HG02623 (cell line): ENCODE results near the gene DCXR.

Experiments
- ATAC-seq: cut with Tn5 transposase; IDR thresholded peaks from one replicate; pipeline ENCODE4 v1.9.1; 2021; ENCODE audit warnings: moderate library complexity; ENCODE audit not compliant: unreplicated experiment

DCXR gene

GRCh38 chr17:82073446-82073845, 35.9 kb upstream of the DCXR start:
- no peak for ATAC-seq

- no peak for ATAC-seq
Observed at GRCh38 chr17:82072827-82073226, 35.3 kb upstream of the DCXR start.

GRCh38 chr17:82070611-82071010, 33.1 kb upstream of the DCXR start:
- ATAC-seq, result no peak

DNA sequence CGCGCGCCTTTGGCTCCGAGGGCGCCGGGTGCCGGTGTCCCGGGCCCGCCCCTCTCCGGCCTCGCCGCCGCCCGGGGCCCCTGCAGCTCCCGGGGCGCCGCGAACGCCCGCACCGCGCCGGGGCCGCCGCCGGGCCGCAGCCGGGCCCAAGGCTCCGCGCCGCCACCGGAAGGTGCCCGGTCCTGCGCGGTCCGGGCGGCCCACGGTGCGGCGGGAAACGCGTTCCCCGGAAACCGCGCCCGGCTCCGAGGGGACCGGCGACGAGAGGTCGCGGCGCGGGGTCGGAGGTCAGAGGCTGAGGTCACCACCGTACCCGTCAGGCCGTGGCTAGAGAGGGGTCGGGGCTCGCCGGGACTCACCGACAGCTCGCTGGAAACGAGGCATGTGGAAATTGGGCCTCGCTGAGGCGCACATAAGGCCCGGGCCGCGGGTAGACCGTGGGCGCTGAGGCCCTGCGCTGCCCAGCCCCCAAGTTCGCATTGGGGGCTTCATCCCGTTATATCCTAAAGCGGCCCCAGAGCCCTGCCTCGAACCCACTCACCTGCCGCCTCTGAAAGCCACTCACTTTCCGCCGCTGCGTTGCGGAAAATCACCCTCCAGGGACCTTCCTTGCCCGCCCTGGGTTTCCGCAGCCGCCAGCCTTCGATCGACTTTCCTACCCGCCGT, 28.3 kb upstream of the DCXR start, which contains the start of gene DUS1L:
Gene DUS1L, minus strand, starts transcription at position 167 of the 666 bp plus-strand sequence. CDS start 745 bp downstream, outside the sequence.
- ATAC-seq, result peak; percentile 59

- peak; percentile 24 for ATAC-seq
Observed at GRCh38 chr17:82065193-82065637, 27.7 kb upstream of the DCXR start.

DNA sequence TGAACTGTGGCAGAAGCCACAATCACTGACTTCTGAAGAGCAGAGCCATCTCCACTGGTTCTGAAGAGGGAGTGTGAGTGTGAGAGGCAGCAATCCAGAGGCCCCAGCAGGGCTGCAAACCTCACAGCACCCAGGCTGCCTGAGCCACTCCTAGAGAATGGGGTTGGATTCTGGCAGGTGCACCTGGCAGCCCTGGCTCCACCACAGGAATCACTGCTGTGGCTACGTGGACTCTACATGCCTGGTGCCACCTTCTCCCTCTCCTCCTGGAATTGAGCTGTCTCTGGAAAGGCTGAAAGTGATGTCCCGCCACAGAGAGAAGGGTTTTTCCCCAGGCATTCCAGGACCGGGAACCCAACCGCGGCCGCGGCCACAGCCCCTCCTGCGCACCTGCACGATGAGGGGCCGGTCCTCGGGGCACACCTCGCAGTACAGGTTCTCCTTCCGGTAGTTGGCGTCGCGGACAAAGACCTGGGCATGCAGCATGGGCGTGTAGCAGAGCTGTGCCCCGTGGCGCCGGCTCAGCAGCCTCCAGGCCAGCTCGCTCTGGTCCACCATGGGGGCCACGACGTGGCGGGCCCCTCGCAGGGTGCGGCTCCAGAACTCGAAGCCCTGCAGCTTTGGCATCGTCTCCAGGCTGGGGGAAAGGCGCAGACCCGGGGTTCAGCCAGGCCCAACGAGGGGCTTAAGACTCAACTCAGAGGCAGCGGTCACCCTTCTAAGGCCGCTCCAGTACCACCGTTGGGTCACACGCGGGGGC, 27.1 kb upstream of the DCXR start:
- ATAC-seq, result no peak

DNA sequence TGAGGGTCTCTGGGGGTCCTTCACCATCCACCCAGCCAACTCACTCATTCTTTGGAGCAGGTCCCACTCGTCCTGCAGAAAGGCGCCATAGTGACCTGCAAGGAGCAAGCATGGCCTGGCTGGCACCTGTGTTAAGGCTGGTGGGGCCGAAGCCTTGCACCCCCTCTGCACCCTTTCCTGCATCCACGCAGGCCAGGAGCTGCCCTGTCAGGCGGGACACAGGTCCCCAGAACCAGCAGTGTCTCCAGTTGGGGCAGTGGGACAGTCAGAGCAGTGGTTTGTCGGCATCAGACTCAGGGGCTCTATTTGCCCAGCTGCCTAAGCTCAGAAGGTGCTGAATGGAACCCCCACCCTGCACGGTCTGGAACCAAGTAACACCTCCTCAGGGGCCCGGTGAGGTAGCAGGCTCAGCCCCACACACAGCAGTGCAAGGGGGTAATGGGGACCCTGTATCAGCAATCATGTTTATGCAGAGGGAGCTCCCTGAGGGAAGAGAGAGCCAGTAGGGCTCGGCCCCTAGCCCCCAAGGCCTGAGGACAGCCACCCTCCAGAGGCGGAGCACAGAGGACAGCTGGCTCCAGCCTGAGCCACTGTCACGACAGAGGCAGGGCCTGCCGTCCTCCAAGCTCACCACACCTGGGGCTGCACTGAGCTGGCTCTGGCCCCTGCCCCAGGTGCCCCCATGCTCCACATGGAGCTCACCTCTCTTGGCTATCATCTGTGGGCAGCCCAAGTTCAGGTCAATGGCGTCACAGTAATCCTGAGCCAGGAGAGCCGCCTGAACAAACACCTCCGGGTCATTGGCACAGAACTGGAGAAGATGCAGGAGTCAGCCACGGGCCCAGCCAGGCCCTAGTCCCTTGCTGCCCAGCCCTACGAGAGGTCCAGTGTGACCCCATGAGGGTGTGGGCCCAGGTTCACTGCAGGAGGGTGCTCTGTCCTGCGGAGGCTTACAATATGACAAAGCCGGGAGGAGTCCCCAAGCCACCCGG, 26.2 kb upstream of the DCXR start:
- ATAC-seq, result no peak

DNA sequence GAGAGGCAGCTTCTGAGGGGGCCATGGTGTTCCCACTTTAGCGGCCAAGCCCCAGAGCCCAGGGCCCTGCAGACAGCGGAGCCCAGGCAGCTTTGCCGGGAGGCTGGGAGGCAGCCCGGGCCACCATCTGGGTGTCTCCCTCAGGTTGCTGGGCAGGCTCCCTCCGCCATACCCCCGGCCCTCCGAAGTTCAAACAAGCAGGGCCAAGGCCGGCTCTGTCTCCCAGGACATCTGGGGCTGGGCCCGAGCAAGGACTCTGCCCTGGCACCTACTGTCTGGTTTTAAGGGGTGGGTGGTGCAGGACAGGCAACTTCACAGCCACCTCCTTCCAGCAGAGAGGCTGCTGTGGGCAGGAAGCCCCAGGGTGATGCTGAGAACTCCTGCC, 25.5 kb upstream of the DCXR start:
- no peak for ATAC-seq

DNA sequence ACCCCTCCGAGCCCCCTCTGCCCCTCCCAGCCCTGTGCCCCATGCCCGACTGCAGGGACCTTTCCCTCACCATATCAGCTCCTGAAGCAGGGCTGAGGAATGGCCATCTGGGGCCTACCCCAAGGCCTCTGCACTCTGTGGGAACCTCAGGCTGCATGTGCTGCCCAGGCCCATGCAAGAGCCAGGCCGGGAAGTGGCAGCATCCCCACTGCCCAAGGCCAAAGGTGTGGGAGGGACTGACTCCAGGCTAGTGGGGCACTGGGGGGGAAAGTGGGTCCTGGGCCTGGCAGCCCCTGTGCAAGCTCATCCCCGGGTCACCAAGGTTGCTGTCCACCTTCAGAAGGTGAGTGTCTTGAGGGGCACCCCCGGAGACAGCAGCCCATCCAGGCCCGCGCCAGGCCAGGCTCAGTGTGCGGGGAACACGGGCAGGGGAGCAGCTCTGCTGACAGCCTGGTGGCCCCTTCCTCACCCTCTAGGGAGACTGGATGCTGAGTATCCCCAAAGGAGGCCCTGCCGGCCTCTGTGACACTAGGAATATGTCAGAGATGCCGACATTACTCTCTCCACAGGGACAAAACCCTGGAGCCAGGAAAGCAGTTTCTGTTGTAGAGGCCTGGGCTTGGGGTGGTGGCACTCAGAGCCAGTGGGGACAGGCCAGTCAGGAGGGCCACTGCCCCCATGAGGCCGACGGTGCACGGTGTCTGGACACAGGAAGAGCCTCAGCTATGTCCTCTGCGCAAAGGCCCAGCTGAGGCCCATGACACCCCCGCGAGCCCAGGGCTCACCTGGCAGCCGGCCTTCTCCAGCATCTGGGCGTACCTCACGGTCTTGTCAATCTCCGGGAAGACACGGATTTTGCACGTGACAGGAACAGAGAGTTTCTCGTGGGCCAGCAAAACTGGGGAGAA, 24.8 kb upstream of the DCXR start:
- no peak for ATAC-seq

DNA sequence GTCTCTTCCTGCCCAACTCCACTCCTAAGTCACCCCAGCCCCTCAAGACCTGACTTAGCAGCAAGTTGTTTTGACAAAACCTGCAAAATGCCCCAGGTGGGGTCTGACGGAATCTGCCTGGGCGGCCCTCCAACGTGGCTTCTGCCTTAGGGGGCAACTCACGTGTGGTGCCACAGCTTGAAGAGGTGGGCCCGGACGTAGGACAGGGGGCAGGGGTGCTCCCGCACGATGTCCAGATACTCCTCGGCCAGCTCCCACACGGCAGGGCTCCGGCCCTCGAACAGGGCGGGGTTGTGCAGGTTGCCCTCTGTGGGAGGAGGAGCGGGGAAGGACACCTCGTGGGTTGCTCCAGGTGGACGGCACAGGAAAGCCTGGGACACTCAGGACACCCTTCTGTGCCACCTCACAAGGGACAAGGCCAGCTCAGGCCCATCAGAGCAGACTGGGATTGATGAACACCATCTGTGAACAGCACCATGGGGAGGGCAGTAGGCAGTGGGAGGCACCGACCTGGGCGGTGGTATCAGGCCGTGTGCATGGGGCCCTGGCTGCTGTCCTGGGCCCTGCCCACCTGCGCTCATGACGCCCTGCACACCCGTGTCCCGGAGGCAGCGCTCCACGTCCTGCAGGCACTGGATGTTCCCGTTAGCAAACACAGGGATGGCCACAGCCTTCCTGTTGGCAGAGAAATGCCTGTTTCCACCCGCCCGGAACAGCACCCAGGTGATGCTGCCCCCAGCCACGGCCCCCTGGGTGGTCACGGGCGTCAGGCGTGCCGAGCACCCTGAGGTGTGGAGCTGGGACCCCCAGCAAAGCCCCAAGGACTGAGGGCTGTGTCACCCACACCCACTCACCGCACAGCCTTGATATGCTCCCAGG, 23.8 kb upstream of the DCXR start:
- ATAC-seq, result no peak

DNA sequence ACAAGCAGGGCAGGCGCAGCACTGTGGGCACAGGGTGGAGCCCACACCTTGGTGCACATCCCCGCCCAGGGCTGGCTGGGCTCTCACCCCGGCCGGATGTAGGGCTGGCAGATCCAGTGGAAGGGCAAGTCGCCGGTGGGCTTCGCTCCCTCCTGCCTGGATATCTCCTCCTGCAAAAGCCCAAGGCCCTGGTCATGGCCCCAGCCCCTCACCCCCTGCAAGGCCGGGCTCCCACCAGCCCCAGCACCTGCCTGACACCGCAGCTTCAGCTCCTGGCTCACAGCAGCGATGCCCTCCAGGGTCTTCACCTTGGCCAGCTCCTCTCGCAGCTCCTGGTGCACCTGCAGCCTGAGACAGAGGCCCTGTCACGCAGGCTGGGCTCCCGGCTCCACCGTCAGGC, 23.1 kb upstream of the DCXR start:
- no peak for ATAC-seq

DNA sequence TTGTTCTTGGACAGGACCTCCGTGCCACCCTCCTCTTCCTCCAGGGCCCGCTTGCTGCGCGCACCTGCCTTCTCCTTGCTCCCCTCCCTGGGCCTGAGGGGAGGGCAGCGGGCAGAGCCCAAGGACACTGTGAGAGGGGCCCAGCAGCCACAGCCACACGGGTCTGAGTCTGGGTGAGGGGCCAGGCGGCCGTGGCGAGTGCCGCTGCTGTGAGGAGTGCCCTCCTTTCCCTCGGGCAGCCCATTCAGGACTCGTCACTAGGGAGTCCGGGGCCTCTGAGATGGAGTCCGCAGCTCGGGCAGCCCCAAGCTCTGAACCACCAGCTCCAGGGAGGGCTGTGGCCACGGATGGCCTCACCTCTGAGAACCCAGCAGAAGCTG, 22.5 kb upstream of the DCXR start:
- no peak for ATAC-seq

GRCh38 chr17:82059272-82060000, 21.9 kb upstream of the DCXR start:
- ATAC-seq, result no peak

- no peak for ATAC-seq
Observed at GRCh38 chr17:82058855-82059249, 21.4 kb upstream of the DCXR start.

DNA sequence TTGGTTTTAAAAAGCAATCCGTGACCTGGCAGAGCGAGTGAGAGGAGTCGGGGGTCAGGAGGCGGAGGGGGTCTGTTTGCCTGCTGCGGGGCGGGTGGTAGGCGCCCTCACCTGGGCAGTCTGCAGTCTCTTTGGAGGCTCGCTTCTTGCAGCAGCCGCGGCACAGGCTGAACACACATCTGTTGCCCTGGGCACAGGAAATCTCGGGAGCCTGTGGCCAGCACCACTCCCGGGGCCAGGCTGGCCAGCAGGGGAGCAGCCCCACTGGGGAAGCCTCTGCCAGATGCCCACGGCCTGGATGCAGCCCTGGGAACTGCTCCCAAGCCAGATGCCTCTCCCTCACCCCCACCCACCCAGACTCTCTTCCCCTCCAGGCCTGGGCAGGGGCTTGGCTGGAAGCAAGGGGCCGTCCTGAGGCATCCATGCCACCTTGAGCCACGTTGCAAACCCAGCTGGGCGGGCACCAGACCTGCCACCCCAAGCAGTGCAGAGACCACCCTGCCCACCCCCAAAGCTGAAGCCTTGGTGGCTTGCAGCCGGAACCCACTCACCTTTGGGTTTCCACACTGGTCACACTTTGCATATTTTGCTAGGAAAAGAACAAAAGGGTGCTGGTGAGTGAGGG, 20.8 kb upstream of the DCXR start:
- no peak for ATAC-seq

DNA sequence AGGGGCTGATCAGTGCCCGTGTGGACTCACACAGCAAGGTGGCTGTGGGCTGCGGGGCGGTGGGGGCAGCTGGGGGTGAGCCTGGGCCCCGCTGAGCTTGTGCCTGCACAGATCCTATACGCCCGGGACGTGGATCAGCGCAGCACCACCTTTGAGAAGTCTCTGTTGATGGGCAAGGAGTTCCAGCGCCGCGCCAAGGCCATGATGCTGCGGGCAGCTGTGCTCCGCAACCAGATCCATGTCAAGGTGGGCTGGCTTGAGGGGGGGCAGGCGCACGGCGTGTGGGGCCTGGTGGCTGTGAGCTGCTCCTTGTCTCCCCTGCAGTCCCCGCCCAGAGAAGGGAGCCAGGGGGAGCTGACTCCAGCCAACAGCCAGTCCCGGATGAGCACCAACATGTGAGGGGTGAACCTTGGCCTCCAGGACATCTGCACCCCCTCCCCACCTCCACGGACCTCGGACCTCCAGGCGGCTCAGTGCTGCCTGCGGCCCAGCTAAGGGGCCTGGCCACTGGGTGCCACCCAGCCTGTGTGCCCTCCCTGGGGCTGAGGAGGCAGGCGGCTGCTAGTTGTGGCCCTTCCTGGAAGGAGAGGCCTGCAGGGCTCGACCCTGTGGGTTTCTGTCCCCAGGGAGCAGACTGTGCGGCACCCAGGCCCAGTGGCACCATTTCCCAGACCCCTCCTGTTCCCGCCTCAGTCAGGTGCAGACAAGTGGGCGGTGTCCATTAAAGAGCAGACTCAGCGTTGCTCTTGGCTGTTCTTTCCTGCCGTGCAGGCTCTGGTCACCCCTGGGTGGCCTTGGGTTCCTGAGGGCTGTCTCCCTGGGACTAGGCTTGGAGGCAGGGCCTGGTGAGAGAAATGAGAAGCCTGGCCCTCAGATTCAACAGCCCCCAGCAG, 19.5 kb upstream of the DCXR start:
- no peak for ATAC-seq
